ENCODE measurements around the gene DOP1B.
"Not testable (repeated sequence)": the region's sequence is repeated elsewhere in the genome, so short reads cannot be mapped to it uniquely, and the experiment has no call there.

Gene DOP1B

DNA sequence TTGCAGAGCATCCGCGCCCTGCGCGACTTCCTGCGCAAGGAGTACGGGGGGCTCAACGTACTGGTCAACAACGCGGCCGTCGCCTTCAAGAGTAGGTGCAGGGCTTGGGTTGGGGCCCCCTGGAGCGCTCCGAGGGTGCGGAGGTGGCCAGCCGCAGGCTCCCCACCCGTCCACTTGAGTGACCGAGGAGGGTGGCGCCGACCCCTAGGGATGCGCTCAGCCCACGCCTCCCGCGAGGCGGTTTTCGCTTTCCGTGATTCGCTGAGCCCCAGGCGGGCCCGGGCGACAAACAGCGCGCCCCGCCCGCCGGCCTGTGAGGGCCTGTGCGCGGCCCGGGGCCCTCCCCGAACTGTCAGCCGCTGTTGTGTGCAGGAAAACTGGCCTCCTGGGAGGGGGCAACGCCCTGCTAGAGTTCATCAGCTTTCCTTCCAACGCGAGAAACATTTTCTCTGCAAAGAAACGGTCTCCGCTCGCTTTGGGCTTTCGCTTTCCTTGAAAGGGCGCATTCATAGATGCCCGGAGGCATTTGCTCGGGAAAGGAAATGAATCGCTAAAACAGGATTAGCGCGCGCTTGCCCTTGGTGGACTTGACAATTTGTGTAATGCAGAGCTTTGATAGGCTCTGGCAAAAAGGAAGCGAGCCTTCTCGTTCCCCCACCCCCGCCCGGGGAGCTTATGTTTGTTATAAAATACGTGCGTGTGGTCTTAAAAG, 21.1 kb upstream of the DOP1B start:
- peak in 1 of 3 donors; percentile 41 for DNase-seq (ENCODE audit: low read depth in 3 of 3, low spot score in 1 of 3)

DNA sequence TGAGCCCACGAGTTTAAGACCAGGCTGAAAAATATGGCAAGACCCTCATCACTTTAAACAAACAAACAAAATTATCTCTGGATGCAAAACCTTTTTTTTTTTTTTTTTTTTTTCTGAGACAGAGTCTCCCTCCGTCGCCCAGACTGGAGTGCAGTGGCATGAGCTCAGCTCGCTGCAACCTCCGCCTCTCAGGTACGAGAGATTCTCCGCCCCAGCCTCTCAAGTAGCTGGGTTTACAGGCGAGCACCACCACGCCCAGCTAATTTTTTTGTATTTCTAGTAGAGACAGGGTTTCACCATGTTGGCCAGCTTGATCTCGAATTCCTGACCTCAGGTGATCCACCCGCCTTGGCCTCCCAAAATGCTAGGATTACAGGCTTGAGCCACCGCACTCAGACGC, 16.8 kb upstream of the DOP1B start:
- DNase-seq (ENCODE audit: low read depth in 3 of 3, low spot score in 1 of 3) = not testable (repeated sequence)

- peak; percentile 54 to 80 (median 64) for DNase-seq (ENCODE audit: low read depth in 3 of 3, low spot score in 1 of 3)
Observed at GRCh38 chr21:36141513-36141925, 15.1 kb upstream of the DOP1B start.

- not testable (repeated sequence) for DNase-seq (ENCODE audit: low read depth in 3 of 3, low spot score in 1 of 3)
Observed at GRCh38 chr21:36144233-36144632, 12.4 kb upstream of the DOP1B start.

DNA sequence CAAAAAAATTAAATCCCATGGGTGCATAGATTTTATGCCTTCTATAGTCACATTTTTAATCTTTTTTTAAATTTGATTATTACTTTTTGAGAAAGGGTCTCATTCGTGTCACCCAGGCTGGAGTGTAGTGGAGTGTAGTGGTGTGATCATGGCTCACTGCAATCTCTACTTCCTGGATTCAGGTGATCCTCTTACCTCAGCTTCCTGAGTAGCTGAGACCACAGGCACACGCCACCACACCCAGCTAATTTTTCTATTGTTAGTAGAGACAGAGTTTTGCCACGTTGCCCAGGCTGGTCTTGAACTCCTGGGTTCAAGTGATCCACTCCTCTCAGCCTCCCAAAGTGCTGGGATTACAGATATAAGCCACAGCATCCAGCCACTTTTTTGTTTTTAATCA, 11.4 kb upstream of the DOP1B start:
- no peak for DNase-seq (ENCODE audit: low read depth in 3 of 3, low spot score in 1 of 3)

- no peak for DNase-seq (ENCODE audit: low read depth in 3 of 3, low spot score in 1 of 3)
Observed at GRCh38 chr21:36147911-36148310, 8.7 kb upstream of the DOP1B start.

DNA sequence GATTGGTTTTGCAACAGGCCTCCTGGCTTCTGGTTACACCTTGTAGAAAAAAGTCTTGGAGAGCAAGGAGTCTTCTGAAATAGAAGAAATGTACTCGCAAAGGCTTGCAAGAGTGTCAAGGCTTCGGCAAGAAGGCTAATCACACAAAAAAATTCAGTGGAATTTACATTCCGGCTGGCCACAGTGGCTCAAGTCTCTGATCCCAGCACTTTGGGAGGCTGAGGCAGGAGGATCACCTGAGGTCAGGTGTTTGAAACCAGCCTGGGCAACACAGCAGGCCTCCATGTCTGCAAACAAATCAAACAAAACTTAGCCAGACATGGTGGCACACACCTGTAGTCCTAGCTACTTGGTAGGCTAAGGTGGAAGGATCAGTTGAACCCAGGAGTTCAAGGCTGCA, 7.7 kb upstream of the DOP1B start:
- no peak for DNase-seq (ENCODE audit: low read depth in 3 of 3, low spot score in 1 of 3)

- no peak for DNase-seq (ENCODE audit: low read depth in 3 of 3, low spot score in 1 of 3)
Observed at GRCh38 chr21:36149788-36150711, 6.6 kb upstream of the DOP1B start.

GRCh38 chr21:36155603-36156338, 853 bp upstream of the DOP1B start:
- DNase-seq (ENCODE audit: low read depth in 3 of 3, low spot score in 1 of 3) = no peak

GRCh38 chr21:36156339-36156814, 247 bp upstream of the DOP1B start:
- peak; percentile 100 for DNase-seq (ENCODE audit: low read depth in 3 of 3, low spot score in 1 of 3)

GRCh38 chr21:36159356-36159921, 2.8 kb downstream of the DOP1B start:
- DNase-seq (ENCODE audit: low read depth in 3 of 3, low spot score in 1 of 3) = no peak

DNA sequence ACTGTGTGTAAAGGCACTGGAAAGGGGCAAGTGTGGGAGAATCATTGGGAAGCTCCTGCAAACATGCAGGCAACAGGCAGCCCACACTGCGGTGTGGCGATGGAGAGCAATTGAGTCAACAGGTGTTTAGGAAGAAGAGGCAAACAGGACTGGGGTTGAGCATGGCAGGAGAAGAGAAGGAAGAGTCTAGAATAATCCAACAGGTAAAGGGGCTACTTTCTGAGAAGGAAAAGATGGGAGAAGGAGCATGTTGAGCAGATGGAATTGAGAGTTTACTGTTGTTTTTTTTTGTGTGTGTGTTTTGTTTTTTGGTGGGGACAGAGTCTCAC, 4.2 kb downstream of the DOP1B start:
- no peak for DNase-seq (ENCODE audit: low read depth in 3 of 3, low spot score in 1 of 3)

DNA sequence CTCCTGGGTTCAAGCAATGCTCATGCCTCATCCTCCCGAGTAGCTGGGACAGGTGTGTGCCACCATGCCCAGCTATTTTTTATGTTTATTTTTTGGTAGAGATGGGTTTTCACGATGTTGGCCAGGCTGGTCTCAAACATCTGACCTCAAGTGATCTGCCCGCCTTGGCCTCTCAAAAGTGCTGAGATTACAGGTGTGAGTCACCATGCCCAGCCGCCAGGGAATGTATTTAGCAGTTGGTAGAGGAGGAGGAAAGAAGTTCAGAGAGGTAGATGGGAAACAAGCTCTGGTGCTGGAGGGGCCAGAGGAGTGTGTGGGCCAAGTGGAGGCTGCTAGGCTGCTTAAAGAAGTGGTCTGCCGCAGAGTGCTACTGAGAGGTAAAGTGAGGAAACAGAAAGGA, 6.0 kb downstream of the DOP1B start:
- no peak for DNase-seq (ENCODE audit: low read depth in 3 of 3, low spot score in 1 of 3)

DNA sequence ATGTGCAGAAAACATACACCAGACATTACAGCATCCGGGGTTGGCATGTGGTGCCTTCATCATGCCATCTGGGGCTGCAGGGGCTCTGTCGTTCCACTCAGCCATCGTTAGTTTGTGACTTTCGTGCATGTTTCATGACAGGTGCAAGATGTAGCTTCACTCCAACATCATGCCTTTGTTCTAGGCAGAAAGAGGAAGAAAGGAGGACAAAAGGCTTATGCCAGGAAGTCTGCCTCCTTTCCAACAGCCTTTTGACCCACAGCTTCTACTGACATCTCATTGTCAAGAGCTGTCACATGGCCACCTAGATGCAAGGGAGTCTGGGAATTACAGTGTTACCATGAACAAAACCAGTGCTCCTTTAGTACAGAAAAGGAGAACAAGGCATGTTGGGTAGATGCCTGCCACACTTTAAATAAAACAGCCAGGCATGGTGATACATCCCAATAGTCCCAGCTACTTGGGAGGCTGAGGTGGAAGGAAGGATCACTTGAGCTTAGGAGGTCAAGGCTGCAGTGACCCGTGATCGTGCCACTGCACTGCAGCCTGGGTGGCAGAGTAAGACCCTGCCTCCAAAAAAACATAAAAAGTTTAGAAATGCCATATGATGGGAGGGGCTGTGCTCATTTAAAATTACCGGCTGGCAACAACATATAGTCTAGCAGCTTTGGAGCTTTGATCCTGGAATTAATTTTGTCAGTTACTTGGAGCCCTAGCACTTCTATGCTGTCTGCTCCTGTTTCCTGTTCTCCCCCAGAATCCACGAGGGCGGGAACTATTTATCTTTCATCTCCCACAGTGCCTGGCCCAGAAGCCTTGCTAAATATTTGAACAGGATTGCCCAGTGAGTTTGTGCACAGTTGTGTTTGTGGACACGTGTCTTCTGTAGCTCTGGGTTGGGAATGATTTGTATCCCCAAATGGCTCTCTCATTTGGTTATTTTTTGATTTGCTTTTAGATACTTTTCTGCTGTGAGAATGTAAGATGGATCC, 7.4 kb downstream of the DOP1B start:
- DNase-seq (ENCODE audit: low read depth in 3 of 3, low spot score in 1 of 3) = no peak

GRCh38 chr21:36165356-36165755, 8.7 kb downstream of the DOP1B start:
- no peak for DNase-seq (ENCODE audit: low read depth in 3 of 3, low spot score in 1 of 3)

- no peak for DNase-seq (ENCODE audit: low read depth in 3 of 3, low spot score in 1 of 3)
Observed at GRCh38 chr21:36166705-36167104, 10.1 kb downstream of the DOP1B start.

GRCh38 chr21:36167541-36167940, 10.9 kb downstream of the DOP1B start:
- DNase-seq (ENCODE audit: low read depth in 3 of 3, low spot score in 1 of 3) = no peak

GRCh38 chr21:36169470-36170128, 13.0 kb downstream of the DOP1B start:
- DNase-seq (ENCODE audit: low read depth in 3 of 3, low spot score in 1 of 3) = no peak

DNA sequence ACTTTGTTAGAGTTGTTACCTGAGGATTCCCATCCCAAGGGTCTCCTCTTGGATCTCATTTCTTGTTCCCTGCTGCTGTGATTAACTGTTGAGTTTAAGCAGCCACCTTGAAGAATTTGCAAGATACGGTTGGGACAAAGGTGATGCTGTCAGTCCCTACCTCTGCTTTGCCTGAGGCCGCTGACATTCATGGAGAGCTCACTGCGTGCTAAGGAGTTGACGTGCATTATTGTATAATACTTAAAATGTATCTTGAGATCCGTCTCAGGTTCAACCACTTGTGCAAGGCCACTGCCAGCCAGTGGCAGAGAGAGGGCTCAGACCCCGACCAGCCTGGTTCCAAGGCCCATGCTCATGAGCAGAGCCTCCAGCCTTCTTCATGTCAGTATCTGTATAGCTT, 14.2 kb downstream of the DOP1B start:
- DNase-seq (ENCODE audit: low read depth in 3 of 3, low spot score in 1 of 3) = no peak

GRCh38 chr21:36171336-36171735, 14.7 kb downstream of the DOP1B start:
- no peak for DNase-seq (ENCODE audit: low read depth in 3 of 3, low spot score in 1 of 3)
